NCI-H82 (cell line): Measurements from ENCODE around the gene MAGEA9.
A peak's percentile ranks its signal among the peaks of the same experiment; 100 is the strongest.
"Not testable (repeated sequence)": the region's sequence is repeated elsewhere in the genome, so short reads cannot be mapped to it uniquely, and the experiment has no call there.

ENCODE experiments used
- DNase-seq: peaks from one replicate; lab custom pipeline; 2025; lab: John Stamatoyannopoulos, UW

MAGEA9 gene

GRCh38 chrX:149781727-149782126, at the start of gene MAGEA9:
Gene MAGEA9, plus strand, starts transcription at chrX:149781930. Its CDS starts 4,281 bp downstream, at chrX:149786211.
- DNase-seq: not testable (repeated sequence)

- DNase-seq: not testable (repeated sequence)
Measured at GRCh38 chrX:149742269-149742668, 39.5 kb upstream of the MAGEA9 start.

GRCh38 chrX:149746390-149747007, 35.2 kb upstream of the MAGEA9 start:
- DNase-seq: not testable (repeated sequence)

GRCh38 chrX:149757206-149758067, 24.3 kb upstream of the MAGEA9 start:
- no peak for DNase-seq

- no peak for DNase-seq
Measured at GRCh38 chrX:149758068-149758714, 23.5 kb upstream of the MAGEA9 start.

GRCh38 chrX:149758715-149759078, 23.0 kb upstream of the MAGEA9 start:
- DNase-seq: not testable (repeated sequence)

- DNase-seq: no peak
Measured at GRCh38 chrX:149759824-149760223, 21.9 kb upstream of the MAGEA9 start.

GRCh38 chrX:149760965-149761364, 20.8 kb upstream of the MAGEA9 start:
- no peak for DNase-seq

- not testable (repeated sequence) for DNase-seq
Measured at GRCh38 chrX:149761858-149762674, 19.7 kb upstream of the MAGEA9 start.

- no peak for DNase-seq
Measured at GRCh38 chrX:149762696-149763614, 18.8 kb upstream of the MAGEA9 start.

- not testable (repeated sequence) for DNase-seq
Measured at GRCh38 chrX:149770344-149770743, 11.4 kb upstream of the MAGEA9 start.

GRCh38 chrX:149773026-149773425, 8.7 kb upstream of the MAGEA9 start:
- DNase-seq: not testable (repeated sequence)

- DNase-seq: not testable (repeated sequence)
Measured at GRCh38 chrX:149773768-149774167, 8.0 kb upstream of the MAGEA9 start, which contains the start of gene HSFX1. Gene HSFX1, plus strand, starts transcription at chrX:149774068. Its CDS starts 614 bp downstream, at chrX:149774682.

- DNase-seq: not testable (repeated sequence)
Measured at GRCh38 chrX:149777999-149778398, 3.7 kb upstream of the MAGEA9 start.

GRCh38 chrX:149795531-149795930, 13.8 kb downstream of the MAGEA9 start:
- DNase-seq: not testable (repeated sequence)

GRCh38 chrX:149799095-149799714, 17.5 kb downstream of the MAGEA9 start:
- DNase-seq: peak; percentile 2

GRCh38 chrX:149799938-149800337, 18.2 kb downstream of the MAGEA9 start:
- DNase-seq: no peak

GRCh38 chrX:149803458-149804062, 21.8 kb downstream of the MAGEA9 start:
- no peak for DNase-seq

- no peak for DNase-seq
Measured at GRCh38 chrX:149804102-149804501, 22.4 kb downstream of the MAGEA9 start.
